Measurements from ENCODE around the gene HERC2. TPM values are rescaled to one million over a fixed set of nuclear protein-coding genes. Genes with fewer than 3 reads are reported as not detected.

Gene HERC2
- total and polyA plus RNA-seq, 2 donors (not counting 3 experiments of a cell fraction or from before 2014, with no cell fraction given): 46.1 to 83.9 TPM

DNA sequence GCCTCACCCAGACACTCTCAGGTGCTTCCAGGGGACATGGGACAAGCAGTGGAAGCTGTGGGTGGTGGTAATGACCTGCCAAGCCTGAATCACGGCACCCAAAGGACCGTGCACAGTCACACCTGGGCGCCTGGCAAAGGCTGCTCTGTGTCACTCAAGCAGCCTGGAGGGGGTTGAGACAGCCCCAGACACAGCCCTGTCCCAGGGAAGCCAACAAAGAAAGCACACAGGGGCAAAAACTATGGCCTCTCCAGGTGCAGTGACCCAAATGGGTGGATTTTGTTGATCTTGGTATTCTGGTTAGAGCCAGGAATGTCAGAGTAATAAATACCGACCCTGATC, 207.9 kb downstream of the HERC2 start:
- Histone ChIP-seq H3K9me3 (replicated peaks; ENCODE audit: control insufficient read depth, insufficient read depth, low read length) (no peaks in the 10 kb centered on the region), H3K4me2 (ENCODE audit: insufficient read depth, low read length) (no peak overlapping the region), H3K4me3 (replicated peaks in 1 of 3; ENCODE audit: insufficient read depth in 1 of 3, low read depth in 1 of 3, low read length in 3 of 3) (no peak overlapping the region), H3K4me1 (ENCODE audit: control insufficient read depth, extremely low read depth, insufficient read depth, low read length) (no peaks in the 10 kb centered on the region), H3K9me1 (replicated peaks; ENCODE audit: control insufficient read depth, extremely low read depth, insufficient read depth, low read length) (no peaks in the 10 kb centered on the region), H3K36me3 (ENCODE audit: control insufficient read depth in 2 of 2, extremely low read depth in 1 of 2, insufficient read depth in 2 of 2, low read length in 2 of 2) (peaks cover 9 to 60% of the 10 kb centered on the region in 2 experiments), H4K20me1 (replicated peaks; ENCODE audit: control insufficient read depth, extremely low read depth, insufficient read depth, low read length) (no peaks in the 10 kb centered on the region), H3K27ac (ENCODE audit: insufficient read depth, low read depth, low read length) (no peak overlapping the region), H3K79me2 (ENCODE audit: control insufficient read depth, insufficient read depth, low read length) (no peaks in the 10 kb centered on the region), H2AFZ (ENCODE audit: low read depth, low read length) (no peak overlapping the region), H3K27me3 (ENCODE audit: control insufficient read depth in 2 of 2, insufficient read depth in 2 of 2, low read length in 2 of 2) (no peaks in the 10 kb centered on the region), H3K9ac (replicated peaks; ENCODE audit: extremely low read depth, insufficient read depth, low read length) (no peak overlapping the region)
- intact Hi-C loops (cut with micrococcal nuclease): no loop called here
- DNase-seq (ENCODE audit: low read depth, low spot score): no peak
- no peak for FAIRE-seq
- CTCF ChIA-PET: interaction anchor here (3.2 kb wide), 1 partner anchor 12 kb away, joined by 24 read pairs; no protein-coding TSS in a partner anchor
- POLR2A ChIA-PET: no interaction called here
- dilution Hi-C loops (cut with MboI; ENCODE audit: extremely low pct_ligation_motif_present, low sequenced_read_pairs): no loop called here
- no TSS peak for BruUV-seq (replicated peaks)
- TF ChIP-seq MAX (IDR thresholded peaks at IDR 0.05; ENCODE audit: insufficient read depth, insufficient read length): no peak
- TF ChIP-seq FOS (IDR thresholded peaks at IDR 0.05; ENCODE audit: borderline replicate concordance, insufficient read depth, low read length): no peak
- TF ChIP-seq MYC (IDR thresholded peaks at IDR 0.05; ENCODE audit: low read depth, low read length): no peak
- no peak for TF ChIP-seq POLR2A (IDR thresholded peaks at IDR 0.05; ENCODE audit: low read depth, low read length)
- TF ChIP-seq CTCF (IDR thresholded peaks at IDR 0.05; ENCODE audit: extremely low read depth in 1 of 2, insufficient read depth in 1 of 2, low read depth in 1 of 2, low read length in 2 of 2): no peak

DNA sequence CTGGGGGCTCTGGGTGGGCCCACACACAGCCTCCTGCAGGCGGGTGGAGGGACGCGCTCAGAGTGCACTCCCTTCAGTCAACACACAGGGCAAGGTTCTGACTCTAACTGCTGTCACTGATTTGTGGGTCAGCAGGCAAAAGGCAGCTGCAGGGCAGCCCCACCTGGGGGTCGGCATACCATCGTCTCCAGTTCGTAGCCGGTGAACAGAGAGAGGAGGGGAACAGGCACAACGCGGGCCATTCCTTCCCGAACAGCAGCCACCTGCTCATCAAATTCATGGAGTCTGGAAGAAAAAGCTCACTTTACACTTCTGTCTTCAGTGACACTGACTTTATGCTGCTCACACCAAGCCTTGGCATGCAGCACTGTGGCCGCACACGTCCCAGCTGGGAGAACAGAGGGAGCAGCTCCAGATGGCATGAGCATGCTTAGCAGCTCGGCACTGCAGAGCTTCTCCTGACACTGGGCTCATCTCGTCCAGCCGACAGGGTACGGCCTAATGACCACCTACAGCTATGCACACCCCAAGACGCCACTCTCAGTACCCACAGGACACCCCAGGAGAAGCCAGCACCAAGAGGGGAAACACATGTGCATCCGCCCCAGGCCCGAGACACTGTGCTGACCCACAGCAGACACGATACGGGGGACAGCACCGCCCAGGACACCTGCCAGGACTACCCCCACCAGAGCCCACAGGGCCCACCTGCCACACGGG, 208.4 kb downstream of the HERC2 start:
- CTCF ChIA-PET: interaction anchor here (3.2 kb wide), 1 partner anchor 13 kb away, joined by 24 read pairs; no protein-coding TSS in a partner anchor
- Histone ChIP-seq H4K20me1 (replicated peaks; ENCODE audit: control insufficient read depth, extremely low read depth, insufficient read depth, low read length) (no peaks in the 10 kb centered on the region), H3K9me3 (replicated peaks; ENCODE audit: control insufficient read depth, insufficient read depth, low read length) (no peaks in the 10 kb centered on the region), H3K36me3 (ENCODE audit: control insufficient read depth in 2 of 2, extremely low read depth in 1 of 2, insufficient read depth in 2 of 2, low read length in 2 of 2) (peaks cover 9 to 57% of the 10 kb centered on the region in 2 experiments), H3K9me1 (replicated peaks; ENCODE audit: control insufficient read depth, extremely low read depth, insufficient read depth, low read length) (no peaks in the 10 kb centered on the region), H2AFZ (ENCODE audit: low read depth, low read length) (no peak overlapping the region), H3K27ac (ENCODE audit: insufficient read depth, low read depth, low read length) (no peak overlapping the region), H3K4me2 (ENCODE audit: insufficient read depth, low read length) (no peak overlapping the region), H3K4me1 (ENCODE audit: control insufficient read depth, extremely low read depth, insufficient read depth, low read length) (no peaks in the 10 kb centered on the region), H3K4me3 (replicated peaks in 1 of 3; ENCODE audit: insufficient read depth in 1 of 3, low read depth in 1 of 3, low read length in 3 of 3) (no peak overlapping the region), H3K27me3 (ENCODE audit: control insufficient read depth in 2 of 2, insufficient read depth in 2 of 2, low read length in 2 of 2) (no peaks in the 10 kb centered on the region), H3K79me2 (ENCODE audit: control insufficient read depth, insufficient read depth, low read length) (no peaks in the 10 kb centered on the region), H3K9ac (replicated peaks; ENCODE audit: extremely low read depth, insufficient read depth, low read length) (no peak overlapping the region)
- DNase-seq (ENCODE audit: low read depth, low spot score) (no peak), FAIRE-seq (no peak)
- POLR2A ChIA-PET: no interaction called here
- no TSS peak for BruUV-seq (replicated peaks)
- TF ChIP-seq FOS (IDR thresholded peaks at IDR 0.05; ENCODE audit: borderline replicate concordance, insufficient read depth, low read length): no peak
- no peak for TF ChIP-seq GATA2 (IDR thresholded peaks at IDR 0.05; ENCODE audit: insufficient read depth, insufficient read length, low read depth, low read length)
- TF ChIP-seq JUN (IDR thresholded peaks at IDR 0.05; ENCODE audit: borderline replicate concordance, insufficient read depth, insufficient read length, low read depth): no peak
- no peak for TF ChIP-seq CTCF (IDR thresholded peaks at IDR 0.05; ENCODE audit: extremely low read depth in 1 of 2, insufficient read depth in 1 of 2, low read depth in 1 of 2, low read length in 2 of 2)
- no peak for TF ChIP-seq MAX (IDR thresholded peaks at IDR 0.05; ENCODE audit: insufficient read depth, insufficient read length)
- TF ChIP-seq MYC (IDR thresholded peaks at IDR 0.05; ENCODE audit: low read depth, low read length): no peak
- no peak for TF ChIP-seq EZH2 (IDR thresholded peaks at IDR 0.05; ENCODE audit: borderline replicate concordance, low read depth, low read length, severe bottlenecking)
- no peak for TF ChIP-seq POLR2AphosphoS5 (IDR thresholded peaks at IDR 0.05; ENCODE audit: insufficient read depth, low read depth, low read length)
- no peak for TF ChIP-seq POLR2A (IDR thresholded peaks at IDR 0.05; ENCODE audit: low read depth, low read length)
- intact Hi-C loops (cut with micrococcal nuclease): no loop called here
- dilution Hi-C loops (cut with MboI; ENCODE audit: extremely low pct_ligation_motif_present, low sequenced_read_pairs): no loop called here
